GM12878 (cell line): Measurements from ENCODE around the gene FMNL3. TPM values are rescaled to one million over a fixed set of nuclear protein-coding genes. Genes with fewer than 3 reads are reported as not detected.

Experiments
- ATAC-seq: fragments of 200-7000 bp; cut with Tn5 transposase; 3 replicates; pipeline ENCODE4 v1.9.1; 2020; ENCODE audit warnings: mild to moderate bottlenecking, moderate library complexity
- BruUV-seq: library from RNA; stranded (reverse); fragments of 400-500 nt; replicated peaks from 2 replicates; lab custom pipeline; 2021; lab: Mats Ljungman, UMichigan
- CTCF ChIA-PET: fragments of 300-600 bp; sonication (Branson Sonifier 250); formaldehyde crosslinking; extraction: SDS; loops from one replicate; lab custom pipeline; 2021; ENCODE audit warnings: inconsistent platforms; lab: Yijun Ruan, JAX
- POLR2A ChIA-PET: fragments of 350-600 bp; formaldehyde crosslinking; extraction: SDS; loops from one replicate; lab custom pipeline; 2021; ENCODE audit warnings: inconsistent platforms; lab: Charles Lee
- RAD21 ChIA-PET: fragments of 300-600 bp; sonication (Branson Sonifier 250); formaldehyde crosslinking; loops from one replicate; lab custom pipeline; 2023; ENCODE audit warnings: antibody characterized with exemption; ENCODE audit not compliant: unreplicated experiment; lab: Charles Lee
- SMC1A ChIA-PET: fragments of 300-600 bp; sonication (Branson Sonifier 250); formaldehyde crosslinking; loops from one replicate; lab custom pipeline; 2023; ENCODE audit not compliant: unreplicated experiment, uncharacterized antibody; lab: Charles Lee
- DNase-seq: peaks from one replicate; pipeline ENCODE4 v3.0.0-alpha.2; 2011; ENCODE audit warnings: low read depth, low spot score
- FAIRE-seq: peaks from 3 replicates; lab custom pipeline; 2011; peaks lifted over from hg19 to GRCh38; lab: Jason Lieb, UNC
- H2AFZ ChIP-seq: 2 replicates; pipeline ENCODE4 v1.6.0; 2011; ENCODE audit warnings: low read depth, low read length, control low read depth; ENCODE audit not compliant: control insufficient read depth
- H3K27ac ChIP-seq: 2 replicates; pipeline ENCODE4 v1.5.1; 2011; ENCODE audit warnings: control low read depth; ENCODE audit not compliant: control insufficient read depth, insufficient read depth
- H3K27me3 ChIP-seq, 2 experiments: replicated peaks in 1 of 2; 2 replicates each; pipeline versions ENCODE4 v1.6.0 to v1.6.1; 2011; ENCODE audit warnings: low read length in 1 of 2; ENCODE audit not compliant: control insufficient read depth in 2 of 2, insufficient read depth in 2 of 2
- H3K36me3 ChIP-seq, 2 experiments: 2 replicates each; pipeline ENCODE4 v1.5.1; 2011; ENCODE audit warnings: low read length in 1 of 2; ENCODE audit not compliant: control insufficient read depth in 2 of 2, insufficient read depth in 2 of 2
- H3K4me1 ChIP-seq: 2 replicates; pipeline ENCODE4 v1.6.1; 2011; ENCODE audit warnings: mild to moderate bottlenecking, low read length, moderate library complexity, mixed read lengths; ENCODE audit not compliant: control insufficient read depth, insufficient read depth
- H3K4me2 ChIP-seq: 2 replicates; pipeline ENCODE4 v1.6.0; 2011; ENCODE audit warnings: control low read depth; ENCODE audit not compliant: control insufficient read depth, insufficient read depth
- H3K4me3 ChIP-seq: fragments of 200-600 bp; sonication (generic); 2 replicates; pipeline ENCODE4 v1.5.1; 2016
- H3K79me2 ChIP-seq: 2 replicates; pipeline ENCODE4 v1.6.0; 2011; ENCODE audit warnings: low read length; ENCODE audit not compliant: control insufficient read depth, insufficient read depth
- H3K9ac ChIP-seq: 2 replicates; pipeline ENCODE4 v1.8.0; 2011; ENCODE audit warnings: low read length, control low read depth, mixed read lengths; ENCODE audit not compliant: control insufficient read depth, insufficient read depth
- H3K9me3 ChIP-seq: replicated peaks from 3 replicates; pipeline ENCODE4 v1.5.1; 2011; ENCODE audit warnings: mild to moderate bottlenecking, low read length; ENCODE audit not compliant: control insufficient read depth, insufficient read depth
- H4K20me1 ChIP-seq: 2 replicates; pipeline ENCODE4 v1.6.0; 2011; ENCODE audit not compliant: control insufficient read depth, insufficient read depth
- HSF1 ChIP-seq: fragments of 150-350 bp; IDR thresholded peaks from 2 replicates; pipeline ENCODE4 v1.6.1; 2014; ENCODE audit warnings: mild to moderate bottlenecking, low read depth, low read length
- IKZF2 ChIP-seq, 2 experiments: fragments of 450-650 bp; IDR thresholded peaks; 2 replicates each; pipeline ENCODE4 v1.6.1; 2017; ENCODE audit warnings: mild to moderate bottlenecking in 2 of 2, moderate library complexity in 2 of 2
- NBN ChIP-seq: fragments of 450-650 bp; IDR thresholded peaks from 2 replicates; pipeline ENCODE4 v1.6.1; 2016
- NKRF ChIP-seq: fragments of 450-650 bp; conservative IDR thresholded peaks from 2 replicates; pipeline ENCODE4 v1.6.1; 2017; ENCODE audit warnings: mild to moderate bottlenecking, moderate library complexity
- PAX5 ChIP-seq: IDR thresholded peaks from 2 replicates; pipeline ENCODE4 v1.6.1; 2011; ENCODE audit warnings: low read depth, low read length, borderline replicate concordance
- PKNOX1 ChIP-seq: fragments of 450-650 bp; IDR thresholded peaks from 2 replicates; pipeline ENCODE4 v1.6.1; 2016; ENCODE audit warnings: mild to moderate bottlenecking
- RB1 ChIP-seq: fragments of 450-650 bp; formaldehyde crosslinking; IDR thresholded peaks from 2 replicates; pipeline ENCODE4 v1.6.1; 2017; ENCODE audit warnings: mild to moderate bottlenecking, borderline replicate concordance
- RUNX3 ChIP-seq: IDR thresholded peaks from 2 replicates; pipeline ENCODE4 v1.6.1; 2012; ENCODE audit warnings: low read length, inconsistent platforms
- SMARCA5 ChIP-seq: fragments of 450-650 bp; IDR thresholded peaks from 2 replicates; pipeline ENCODE4 v1.6.1; 2017; ENCODE audit warnings: mild to moderate bottlenecking
- YY1 ChIP-seq: IDR thresholded peaks from 2 replicates; pipeline ENCODE4 v1.6.1; 2011; ENCODE audit warnings: low read depth, mild to moderate bottlenecking, low read length
- ZNF274 ChIP-seq: IDR thresholded peaks from one replicate; pipeline ENCODE4 v1.8.0; 2011; ENCODE audit not compliant: insufficient read length, insufficient read depth
- whole genome bisulfite sequencing: methylation state at CpG from one replicate; pipeline ENCODE4 v1.1.6; 2016; ENCODE audit warnings: low lambda C conversion rate; ENCODE audit not compliant: insufficient replicate concordance, insufficient coverage; ENCODE audit errors: missing lambda C conversion rate; 5-methylcytosine and 5-hydroxymethylcytosine counted together
- in situ Hi-C: fragments of 300-500 bp; cut with MboI; formaldehyde crosslinking; loops from 9 replicates; pipeline ENCODE4 v1.14.3; 2018; ENCODE audit warnings: mixed read lengths
- intact Hi-C: fragments of 100-400 bp; cut with micrococcal nuclease; formaldehyde crosslinking; loops from one replicate; pipeline ENCODE4 v1.14.2; 2022; ENCODE audit not compliant: unreplicated experiment
- polyA plus RNA-seq, 11 experiments: library from polyadenylated mRNA; depleted of rRNA in 4 of 11; unstranded in 6 of 11; stranded (reverse) in 5 of 11; fragments of >200 nt; fragmentation: Nextera tagmentation in 4 of 11; fragmentation: Illumina TruSeq in 1 of 11; extraction: Ambion mirVana in 4 of 11; extraction: Trizol in 1 of 11; gene quantifications; 1 replicate in 1 of 11; 2 replicates in 10 of 11; pipeline versions ENCODE4 v1.2.1 to v1.2.3, GENCODE V29; 2011 to 2016; ENCODE audit warnings: inconsistent platforms in 2 of 11, missing spikeins in 2 of 11, low read depth in 1 of 11
- total RNA-seq, 4 experiments: library from RNA; depleted of rRNA in 3 of 4; stranded (reverse); fragments of >200 nt in 3 of 4; fragmentation: Illumina TruSeq in 1 of 4; extraction: Trizol in 1 of 4; gene quantifications; 2 replicates each; pipeline versions ENCODE4 v1.2.1 to v1.2.3, GENCODE V29; 2013 to 2021

FMNL3 gene
- total and polyA plus RNA-seq, 10 of the 15 experiments (the other 5 are each of a cell fraction or from before 2014, with no cell fraction given) = 3.0 to 64.9 (median 30.9) TPM

- Histone ChIP-seq H4K20me1 (no peaks in the 10 kb centered on the region), H3K9ac (peak overlapping the region; percentile 88; the same call in 1 of the 2 replicates), H3K9me3 (no peaks in the 10 kb centered on the region), H3K4me3 (peak overlapping the region; percentile 21), H3K4me2 (peak overlapping the region; percentile 93), H3K27me3 (no peaks in the 10 kb centered on the region), H3K4me1 (peaks cover 53% of the 10 kb centered on the region), H3K27ac (peak overlapping the region; percentile 82), H2AFZ (no peak overlapping the region), H3K79me2 (peaks cover 98% of the 10 kb centered on the region), H3K36me3 (no peaks in the 10 kb centered on the region)
- ChIA-PET CTCF (interaction anchor here (1.1 to 17.7 kb wide), 7 partner anchors 12 to 344 kb away, joined by 3 to 486 read pairs (median 17); no protein-coding TSS in a partner anchor), POLR2A (interaction anchor here (1.9 to 6.7 kb wide), 7 partner anchors 12 to 78 kb away, joined by 4 to 166 read pairs (median 35); partner anchors contain the start of gene PRPF40B), RAD21 (interaction anchor here (0.6 to 9.7 kb wide), 9 partner anchors 12 to 79 kb away, joined by 3 to 167 read pairs (median 34); partner anchors contain the start of gene TMBIM6), SMC1A (interaction anchor here (0.7 to 13.8 kb wide), 8 partner anchors 12 to 72 kb away, joined by 3 to 191 read pairs (median 95); no protein-coding TSS in a partner anchor)
- BruUV-seq = no TSS peak
- no peak for TF ChIP-seq HSF1
- peak; percentile 47; the same call in 1 of the 2 replicates for TF ChIP-seq NBN
- 0 out of 2 replicates have a peak, but pooled peaks have one; percentile 26 for TF ChIP-seq YY1
- TF ChIP-seq NKRF = 0 out of 2 replicates have a peak, but pooled peaks have one; percentile 19
- TF ChIP-seq RUNX3 = peak; percentile 62
- TF ChIP-seq SMARCA5 = peak; percentile 52; the same call in 1 of the 2 replicates
- peak in 1 of 2 experiments; percentile 4; a peak in 2 of 4 replicates for TF ChIP-seq IKZF2 (IDR thresholded peaks at IDR 0.05)
- peak; percentile 41; the same call in 1 of the 2 replicates for TF ChIP-seq PKNOX1
- TF ChIP-seq ZNF274 = no peak
- TF ChIP-seq PAX5 = peak; percentile 30; the same call in 1 of the 2 replicates
- no peak for TF ChIP-seq RB1
- DNase-seq (no peak), ATAC-seq (no peak), FAIRE-seq (no peak)
- 35% methylated on average over 3 of the region's 3 CpGs for WGBS
- in situ Hi-C loops (no loop called here), intact Hi-C loops (no loop called here)
Observed at GRCh38 chr12:49702009-49702408, 5.2 kb downstream of the FMNL3 start.
